HUES6 (cell line): ENCODE data around the gene CA7.

Source experiments
- H3K27ac ChIP-seq: 2 replicates; pipeline ENCODE4 v1.7.0; 2013; ENCODE audit warnings: low read depth, mild to moderate bottlenecking, low read length, inconsistent platforms
- H3K27me3 ChIP-seq: 2 replicates; pipeline ENCODE4 v1.6.1; 2013; ENCODE audit warnings: low read length; ENCODE audit not compliant: control insufficient read depth, insufficient read depth
- H3K36me3 ChIP-seq: 2 replicates; pipeline ENCODE4 v1.6.1; 2013; ENCODE audit warnings: low read length; ENCODE audit not compliant: control insufficient read depth, insufficient read depth
- H3K4me1 ChIP-seq: 2 replicates; pipeline ENCODE4 v1.6.1; 2013; ENCODE audit warnings: low read length; ENCODE audit not compliant: control insufficient read depth, insufficient read depth
- H3K4me3 ChIP-seq: 2 replicates; pipeline ENCODE4 v1.5.1; 2013; ENCODE audit warnings: low read depth, low read length
- H3K9ac ChIP-seq: one replicate; pipeline ENCODE4 v1.6.1; 2013; ENCODE audit warnings: mild to moderate bottlenecking, low read length
- H3K9me3 ChIP-seq: 2 replicates; pipeline ENCODE4 v1.6.1; 2013; ENCODE audit warnings: low read depth, low read length; ENCODE audit not compliant: control insufficient read depth, insufficient read depth

The CA7 gene

DNA sequence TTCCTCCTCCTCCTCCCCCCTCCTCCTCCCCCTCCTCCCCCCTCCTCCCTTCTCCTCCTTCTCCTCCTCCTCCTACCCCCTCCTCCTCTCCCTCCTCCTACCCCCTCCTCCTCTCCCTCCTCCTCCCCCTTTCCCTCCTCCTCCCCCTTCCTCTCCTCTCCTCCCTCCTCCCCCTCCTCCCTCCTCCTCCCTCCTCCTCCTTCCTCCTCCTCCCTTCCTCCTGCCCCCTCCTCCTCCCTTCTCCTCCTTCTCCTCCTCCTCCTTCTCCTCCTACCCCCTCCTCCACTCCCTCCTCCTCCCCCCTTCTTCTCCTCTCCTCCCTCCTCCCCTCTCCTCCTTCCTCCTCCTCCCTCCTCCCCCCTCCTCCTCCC lies 29.5 kb downstream of the CA7 start:
- H3K27me3 ChIP-seq: no peaks in the 10 kb centered on the region
- no peak overlapping the region for H3K27ac ChIP-seq
- no peak overlapping the region for H3K9ac ChIP-seq
- H3K4me3 ChIP-seq: peak overlapping the region; percentile 69; the same call in 1 of the 2 replicates
- H3K4me1 ChIP-seq: peaks cover 12% of the 10 kb centered on the region
- no peaks in the 10 kb centered on the region for H3K9me3 ChIP-seq
- no peaks in the 10 kb centered on the region for H3K36me3 ChIP-seq

DNA sequence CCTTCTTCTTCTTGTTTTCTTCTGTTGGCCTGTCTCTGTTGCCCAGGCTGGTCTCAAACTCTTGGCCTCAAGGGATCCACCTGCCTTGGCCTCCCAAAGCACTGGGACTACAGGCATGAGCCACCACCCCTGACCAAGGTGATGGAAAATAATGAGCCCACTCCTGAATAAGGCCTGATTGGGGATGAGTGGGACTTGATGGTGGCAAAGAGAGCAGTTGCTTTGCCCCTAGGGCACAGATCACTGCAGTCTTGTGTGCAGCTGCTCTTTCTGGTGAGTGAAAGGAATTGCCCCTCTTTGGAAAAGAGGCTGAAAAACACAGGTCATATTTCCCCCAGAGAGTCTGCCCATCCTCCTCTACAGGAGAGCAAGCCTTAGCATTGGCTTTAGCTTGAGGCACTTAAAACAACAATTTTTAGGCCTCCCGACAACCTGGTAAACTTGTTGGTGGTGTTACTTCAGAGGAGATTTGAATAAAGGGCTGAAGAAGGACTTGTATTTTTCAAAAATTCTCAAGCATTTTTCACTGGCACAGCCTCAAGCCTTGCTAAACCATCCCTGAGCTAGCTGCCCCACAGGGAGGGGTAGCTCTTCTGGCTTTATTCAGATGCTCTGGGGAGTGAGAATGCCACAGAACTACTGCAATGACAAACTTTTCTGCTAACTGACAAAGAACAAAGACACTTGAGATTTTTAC lies 30.0 kb downstream of the CA7 start:
- Histone ChIP-seq H3K27ac (no peak overlapping the region), H3K4me1 (peaks cover 12% of the 10 kb centered on the region), H3K27me3 (no peaks in the 10 kb centered on the region), H3K9ac (no peak overlapping the region), H3K36me3 (no peaks in the 10 kb centered on the region), H3K4me3 (no peak overlapping the region), H3K9me3 (no peaks in the 10 kb centered on the region)

DNA sequence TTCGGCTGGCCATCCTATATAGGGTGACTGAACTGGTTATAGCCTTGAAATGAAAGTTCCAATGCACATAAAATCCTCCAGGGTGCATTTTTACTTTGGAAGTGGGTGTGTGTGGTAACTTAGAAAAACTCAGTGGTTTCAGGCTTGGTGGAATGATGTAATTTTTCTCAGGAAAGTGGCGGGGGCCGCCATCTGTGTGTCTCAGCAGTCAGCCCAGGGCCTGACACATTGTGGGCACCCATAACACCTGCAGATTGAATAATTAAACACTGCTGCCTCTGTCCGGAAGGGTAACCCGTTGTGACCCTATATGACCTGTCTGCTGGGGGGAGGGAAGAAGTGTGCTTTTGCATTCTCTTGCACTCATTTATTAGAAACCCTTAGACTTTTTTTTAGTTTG lies 33.9 kb downstream of the CA7 start:
- Histone ChIP-seq H3K4me1 (peaks cover 19% of the 10 kb centered on the region), H3K4me3 (no peak overlapping the region), H3K27ac (no peak overlapping the region), H3K27me3 (peaks cover 3% of the 10 kb centered on the region; the same call in 1 of the 2 replicates), H3K9me3 (no peaks in the 10 kb centered on the region), H3K36me3 (no peaks in the 10 kb centered on the region), H3K9ac (no peak overlapping the region)

DNA sequence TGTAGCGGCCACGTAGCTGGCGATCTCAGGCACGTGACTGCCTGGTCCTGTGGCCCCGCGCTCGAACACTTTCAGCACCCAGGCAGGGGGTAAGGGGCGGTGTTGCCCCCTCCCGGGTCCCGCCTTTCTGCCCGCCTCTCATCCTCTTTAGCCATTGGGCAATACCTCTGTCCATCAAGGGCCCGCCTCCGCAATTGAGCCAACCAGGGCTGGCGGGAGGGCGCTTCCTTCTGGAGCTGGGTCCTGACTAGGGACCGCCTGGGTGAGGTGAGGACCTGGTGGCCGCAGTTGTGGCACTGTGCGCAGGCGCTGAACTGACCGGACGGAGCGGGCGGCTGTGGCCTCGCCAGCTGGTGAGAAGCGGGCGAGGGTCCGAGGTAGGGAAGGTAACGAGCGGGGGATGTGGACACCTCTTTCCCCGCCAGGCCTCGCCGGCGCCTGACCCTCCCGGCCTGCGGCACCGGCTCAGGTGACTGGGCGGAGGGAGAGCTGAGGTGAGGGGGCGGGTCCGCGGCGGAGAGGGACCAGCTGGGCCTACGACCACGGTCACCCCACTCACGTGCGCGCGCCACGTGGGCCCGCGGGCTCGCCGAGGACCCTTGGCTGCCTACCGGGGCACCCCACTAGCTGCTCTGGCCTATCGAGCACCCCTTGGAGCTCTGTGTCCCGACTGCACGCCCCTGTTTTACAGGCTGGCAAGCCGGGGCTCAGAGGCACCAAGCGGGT lies 36.2 kb downstream of the CA7 start, which contains the start of gene PDP2:
Gene PDP2 (plus strand): TSS at position 228 of the 726 bp plus-strand sequence. CDS start 3,770 bp downstream, outside the sequence.
- peaks cover 3% of the 10 kb centered on the region; the same call in 1 of the 2 replicates for H3K27me3 ChIP-seq
- H3K9me3 ChIP-seq: no peaks in the 10 kb centered on the region
- peak within 1 kb of the TSS; percentile 38; the same call in 1 of the 2 replicates for H3K27ac ChIP-seq
- H3K4me3 ChIP-seq: peak within 1 kb of the TSS; percentile 92
- H3K9ac ChIP-seq: peak within 1 kb of the TSS; percentile 67
- peaks cover 12% of the 10 kb centered on the region; the same call in 1 of the 2 replicates for H3K4me1 ChIP-seq
- peaks cover 20% of the 10 kb centered on the region for H3K36me3 ChIP-seq

DNA sequence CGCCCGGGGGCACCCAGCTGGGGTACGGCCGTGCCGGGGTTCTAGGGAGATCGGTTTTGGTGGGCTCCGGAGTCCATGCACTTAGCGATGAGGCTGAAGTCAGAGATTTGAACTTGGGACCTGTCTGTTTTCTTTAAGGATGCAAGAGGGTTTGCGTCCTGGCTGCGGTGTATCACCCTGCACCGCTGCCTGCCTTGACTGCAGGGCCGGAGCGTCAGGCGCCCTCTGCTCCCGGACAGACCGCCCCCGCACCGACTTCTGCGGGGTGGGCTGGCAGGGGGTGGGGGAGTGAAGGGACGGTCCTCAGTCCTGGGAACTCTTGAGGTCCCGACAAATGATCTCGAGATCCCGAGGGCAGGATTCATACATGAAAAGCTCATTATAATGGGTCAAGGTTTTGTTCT lies 36.8 kb downstream of the CA7 start:
- Histone ChIP-seq H3K27me3 (peaks cover 3% of the 10 kb centered on the region; the same call in 1 of the 2 replicates), H3K4me1 (peaks cover 12% of the 10 kb centered on the region; the same call in 1 of the 2 replicates), H3K36me3 (peaks cover 25% of the 10 kb centered on the region), H3K4me3 (peak overlapping the region; percentile 92), H3K9me3 (no peaks in the 10 kb centered on the region), H3K27ac (peak overlapping the region; percentile 38; the same call in 1 of the 2 replicates), H3K9ac (peak overlapping the region; percentile 67)

DNA sequence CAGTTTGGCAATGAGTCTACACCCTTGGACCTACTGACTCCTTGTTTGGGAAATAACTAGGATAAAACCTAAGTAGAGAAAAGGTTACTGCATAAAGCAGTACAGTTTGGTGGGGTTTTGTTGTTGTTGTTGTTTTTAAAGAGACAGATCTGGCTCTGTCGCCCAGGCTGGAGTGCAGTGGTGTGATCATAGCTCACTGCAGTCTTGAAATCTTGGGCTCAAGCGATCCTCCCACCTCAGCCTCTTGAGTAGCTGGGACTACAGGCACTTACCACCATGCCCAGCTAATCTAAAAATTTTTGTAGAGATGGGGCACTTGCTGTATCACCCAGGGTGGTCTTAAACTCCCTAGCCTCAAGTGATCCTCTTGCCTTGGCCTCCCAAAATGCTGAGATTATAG lies 37.3 kb downstream of the CA7 start:
- Histone ChIP-seq H3K27ac (no peak overlapping the region), H3K4me1 (peaks cover 12% of the 10 kb centered on the region; the same call in 1 of the 2 replicates), H3K9me3 (no peaks in the 10 kb centered on the region), H3K36me3 (peaks cover 30% of the 10 kb centered on the region), H3K27me3 (peaks cover 3% of the 10 kb centered on the region; the same call in 1 of the 2 replicates), H3K9ac (no peak overlapping the region), H3K4me3 (peak overlapping the region; percentile 92)

DNA sequence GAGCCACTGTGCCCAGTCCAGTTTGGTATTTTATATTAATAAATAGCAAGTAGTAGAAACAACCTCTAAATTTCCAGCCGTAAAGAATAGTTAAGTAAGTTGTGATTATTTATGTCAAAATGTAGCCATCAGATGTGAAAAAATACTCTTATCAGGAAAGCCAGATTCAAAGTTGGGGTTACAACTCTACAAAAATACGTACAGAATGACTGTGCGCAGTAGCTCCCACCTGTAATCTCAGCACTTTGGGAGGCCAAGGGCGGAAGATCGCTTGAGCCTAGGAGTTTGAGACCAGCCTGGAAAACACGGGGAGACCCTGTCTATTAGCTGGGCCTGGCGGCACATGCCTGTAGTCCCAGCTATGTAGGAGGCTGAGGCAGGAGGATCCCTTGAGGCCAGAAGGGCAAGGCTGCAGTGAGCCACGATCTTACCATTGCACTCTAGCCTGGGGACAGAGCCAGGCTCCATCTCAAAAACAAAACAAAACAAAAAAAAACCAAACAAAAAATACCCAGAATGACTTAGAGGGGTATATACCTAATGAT lies 37.8 kb downstream of the CA7 start:
- Histone ChIP-seq H3K27me3 (peaks cover 3% of the 10 kb centered on the region; the same call in 1 of the 2 replicates), H3K9me3 (no peaks in the 10 kb centered on the region), H3K9ac (no peak overlapping the region), H3K4me3 (peak overlapping the region; percentile 92; the same call in 1 of the 2 replicates), H3K4me1 (peaks cover 12% of the 10 kb centered on the region; the same call in 1 of the 2 replicates), H3K27ac (no peak overlapping the region), H3K36me3 (peaks cover 35% of the 10 kb centered on the region)

DNA sequence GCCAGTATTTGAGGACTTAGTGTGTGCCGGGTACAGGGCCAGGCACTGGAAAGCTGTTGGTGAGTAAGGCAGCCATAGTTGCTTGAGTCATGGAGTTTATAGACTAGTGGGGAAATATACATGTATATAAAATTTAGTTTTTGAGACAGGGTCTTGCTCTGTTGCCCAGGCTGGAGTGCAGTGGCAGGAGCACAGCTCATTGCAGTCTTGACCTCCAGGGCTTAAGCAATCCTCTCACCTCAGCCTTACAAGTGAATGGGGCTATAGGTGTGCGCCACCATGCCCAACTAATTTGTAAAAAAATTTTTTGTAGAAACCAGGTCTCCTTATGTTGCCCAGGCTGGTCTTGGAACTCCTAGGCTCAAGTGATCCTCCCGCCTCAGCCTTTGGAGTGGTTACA lies 38.5 kb downstream of the CA7 start:
- Histone ChIP-seq H3K9ac (no peak overlapping the region), H3K27me3 (peaks cover 3% of the 10 kb centered on the region; the same call in 1 of the 2 replicates), H3K4me1 (peaks cover 12% of the 10 kb centered on the region; the same call in 1 of the 2 replicates), H3K27ac (no peak overlapping the region), H3K9me3 (no peaks in the 10 kb centered on the region), H3K36me3 (peaks cover 39% of the 10 kb centered on the region), H3K4me3 (no peak overlapping the region)

DNA sequence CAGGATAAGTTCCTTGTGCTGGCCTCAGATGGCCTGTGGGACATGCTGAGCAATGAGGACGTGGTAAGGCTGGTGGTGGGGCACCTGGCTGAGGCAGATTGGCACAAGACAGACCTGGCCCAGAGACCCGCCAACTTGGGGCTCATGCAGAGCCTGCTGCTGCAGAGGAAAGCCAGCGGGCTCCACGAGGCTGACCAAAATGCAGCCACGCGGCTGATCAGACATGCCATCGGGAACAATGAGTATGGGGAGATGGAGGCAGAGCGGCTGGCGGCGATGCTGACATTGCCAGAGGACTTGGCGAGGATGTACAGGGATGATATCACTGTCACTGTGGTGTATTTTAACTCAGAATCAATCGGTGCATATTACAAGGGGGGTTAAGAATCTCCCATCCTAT lies 41.3 kb downstream of the CA7 start:
- Histone ChIP-seq H3K4me3 (no peak overlapping the region), H3K27me3 (no peaks in the 10 kb centered on the region), H3K4me1 (peaks cover 5% of the 10 kb centered on the region; the same call in 1 of the 2 replicates), H3K36me3 (peaks cover 48% of the 10 kb centered on the region), H3K9ac (no peak overlapping the region), H3K27ac (no peak overlapping the region), H3K9me3 (no peaks in the 10 kb centered on the region)

DNA sequence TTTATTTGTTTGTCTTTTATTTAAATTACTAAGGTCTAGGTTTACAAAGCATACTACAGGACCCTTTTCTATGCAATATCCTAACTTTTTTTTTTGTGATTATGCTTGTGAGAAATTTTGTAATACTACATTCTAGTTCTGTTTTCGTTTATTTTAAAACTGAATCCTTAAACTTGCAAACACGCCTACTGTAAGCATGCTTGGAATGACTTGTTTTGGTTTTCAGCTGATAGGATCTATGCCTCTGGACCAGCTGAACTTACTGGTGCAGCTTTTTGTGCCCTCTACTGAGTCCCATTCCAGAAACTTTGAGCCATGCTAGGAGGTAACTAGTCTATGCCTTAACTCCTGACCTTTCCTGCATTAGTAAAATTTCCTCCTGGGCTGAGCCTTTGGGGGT lies 42.1 kb downstream of the CA7 start:
- H3K36me3 ChIP-seq: peaks cover 50% of the 10 kb centered on the region
- peaks cover 4% of the 10 kb centered on the region; the same call in 1 of the 2 replicates for H3K4me1 ChIP-seq
- no peaks in the 10 kb centered on the region for H3K9me3 ChIP-seq
- no peak overlapping the region for H3K27ac ChIP-seq
- H3K9ac ChIP-seq: no peak overlapping the region
- H3K4me3 ChIP-seq: no peak overlapping the region
- no peaks in the 10 kb centered on the region for H3K27me3 ChIP-seq
